A549 (cell line): ENCODE measurements around the gene S100A7A. TPM values are rescaled to one million over a fixed set of nuclear protein-coding genes. Genes with fewer than 3 reads are reported as not detected.
"Not testable (repeated sequence)": the region's sequence is repeated elsewhere in the genome, so short reads cannot be mapped to it uniquely, and the experiment has no call there.

Experiments used
- ATAC-seq, 2 experiments: fragments of 200-7000 bp in 1 of 2; fragments of >200 bp in 1 of 2; cut with Nextera tagmentation in 1 of 2; cut with Tn5 transposase in 1 of 2; 3 replicates each; pipeline versions ENCODE4 v1.8.0 to v1.9.1; 2018 to 2020; ENCODE audit warnings: mild to moderate bottlenecking in 1 of 2, moderate library complexity in 1 of 2
- CTCF ChIA-PET: fragments of 300-600 bp; sonication (Branson Sonifier 250); formaldehyde crosslinking; extraction: SDS; loops from one replicate; lab custom pipeline; 2021; ENCODE audit warnings: antibody characterized with exemption, inconsistent platforms; lab: Yijun Ruan, JAX
- POLR2A ChIA-PET: fragments of 350-600 bp; formaldehyde crosslinking; extraction: SDS; loops from one replicate; lab custom pipeline; 2021; ENCODE audit warnings: antibody characterized with exemption, inconsistent platforms; lab: Yijun Ruan, JAX
- DNase-seq, 2 experiments: peaks; one replicate each; pipeline versions ENCODE4 v3.0.0 to v3.0.0-alpha.2; 2011 to 2016; ENCODE audit warnings: low read depth in 1 of 2, low spot score in 1 of 2
- FAIRE-seq: peaks from 2 replicates; lab custom pipeline; 2011; peaks lifted over from hg19 to GRCh38; lab: Jason Lieb, UNC
- H3K27ac ChIP-seq, 2 experiments: fragments of >200 bp; sonication (Bioruptor Twin); formaldehyde crosslinking; 3 replicates each; pipeline ENCODE4 v1.5.1; 2016 to 2017
- H3K4me1 ChIP-seq: fragments of >200 bp; sonication (Bioruptor Twin); formaldehyde crosslinking; 3 replicates; pipeline ENCODE4 v1.6.1; 2016
- H3K4me2 ChIP-seq: fragments of >200 bp; sonication (Bioruptor Twin); formaldehyde crosslinking; 3 replicates; pipeline ENCODE4 v1.6.1; 2016
- H3K4me3 ChIP-seq: fragments of >200 bp; sonication (Bioruptor Twin); formaldehyde crosslinking; 3 replicates; pipeline ENCODE4 v1.5.1; 2016
- H3K9me3 ChIP-seq: fragments of >200 bp; sonication (Bioruptor Twin); formaldehyde crosslinking; 3 replicates; pipeline ENCODE4 v1.6.1; 2016
- ATOH8 ChIP-seq: fragments of 250-450 bp; sonication (Bioruptor Pico); IDR thresholded peaks from 2 replicates; pipeline ENCODE4 v1.5.0; 2020; ENCODE audit warnings: low read depth, mild to moderate bottlenecking, moderate library complexity
- BHLHE40 ChIP-seq: IDR thresholded peaks from 2 replicates; pipeline ENCODE4 v1.6.1; 2012; ENCODE audit warnings: low read depth, low read length, inconsistent platforms
- CBX2 ChIP-seq: fragments of 200-600 bp; sonication (generic); IDR thresholded peaks from 2 replicates; pipeline ENCODE4 v1.6.1; 2016; ENCODE audit warnings: low read depth, mild to moderate bottlenecking, borderline replicate concordance
- CEBPB ChIP-seq, 2 experiments: fragments of >200 bp in 1 of 2; sonication (Bioruptor Twin) in 1 of 2; formaldehyde crosslinking in 1 of 2; IDR thresholded peaks; 2 replicates each; pipeline ENCODE4 v1.6.1; 2012 to 2016
- CHD2 ChIP-seq: fragments of 150-350 bp; IDR thresholded peaks from 2 replicates; pipeline ENCODE4 v1.6.1; 2014; ENCODE audit warnings: low read length; ENCODE audit not compliant: partially characterized antibody
- CHD4 ChIP-seq: fragments of 200-600 bp; sonication (generic); IDR thresholded peaks from 2 replicates; pipeline ENCODE4 v1.6.1; 2016; ENCODE audit warnings: antibody characterized with exemption, mild to moderate bottlenecking, borderline replicate concordance
- EHF ChIP-seq: fragments of 250-450 bp; sonication (Bioruptor Pico); IDR thresholded peaks from 2 replicates; pipeline ENCODE4 v1.5.0; 2020; ENCODE audit warnings: mild to moderate bottlenecking
- EP300 ChIP-seq, 2 experiments: fragments of >200 bp; sonication (Bioruptor Twin); formaldehyde crosslinking; IDR thresholded peaks; 2 replicates in 1 of 2; 3 replicates in 1 of 2; pipeline ENCODE4 v1.6.1; 2016 to 2017
- ESRRA ChIP-seq: fragments of 150-350 bp; IDR thresholded peaks from 2 replicates; pipeline ENCODE4 v1.6.1; 2014; ENCODE audit warnings: mild to moderate bottlenecking, low read length, borderline replicate concordance
- FOSB ChIP-seq: fragments of 250-450 bp; sonication (Bioruptor Pico); IDR thresholded peaks from 2 replicates; pipeline ENCODE4 v1.5.0; 2020; ENCODE audit warnings: mild to moderate bottlenecking, moderate library complexity
- FOSL2 ChIP-seq, 2 experiments: fragments of 450-650 bp in 1 of 2; fragments of >200 bp in 1 of 2; sonication (Bioruptor Twin) in 1 of 2; formaldehyde crosslinking; IDR thresholded peaks; 2 replicates each; pipeline versions ENCODE4 v1.5.0 to v1.6.1; 2016 to 2020; ENCODE audit warnings: mild to moderate bottlenecking in 1 of 2, moderate library complexity in 1 of 2
- FOXS1 ChIP-seq: fragments of 250-450 bp; sonication (Bioruptor Pico); IDR thresholded peaks from 2 replicates; pipeline ENCODE4 v1.5.0; 2020; ENCODE audit warnings: mild to moderate bottlenecking, moderate library complexity
- HDAC2 ChIP-seq: fragments of 200-600 bp; sonication (generic); IDR thresholded peaks from 2 replicates; pipeline ENCODE4 v1.6.1; 2016
- HES2 ChIP-seq: fragments of >200 bp; sonication (Bioruptor Twin); formaldehyde crosslinking; IDR thresholded peaks from 2 replicates; pipeline ENCODE4 v1.6.1; 2016
- HEYL ChIP-seq: fragments of 250-450 bp; sonication (Bioruptor Pico); IDR thresholded peaks from 2 replicates; pipeline ENCODE4 v1.8.0; 2021; ENCODE audit warnings: mild to moderate bottlenecking, moderate library complexity
- HOXB13 ChIP-seq: fragments of 250-450 bp; sonication (Bioruptor Pico); IDR thresholded peaks from 2 replicates; pipeline ENCODE4 v1.5.0; 2020; ENCODE audit warnings: low read depth, mild to moderate bottlenecking, moderate library complexity
- HOXB5 ChIP-seq: fragments of 250-450 bp; sonication (Bioruptor Pico); IDR thresholded peaks from 2 replicates; pipeline ENCODE4 v1.5.0; 2020; ENCODE audit warnings: mild to moderate bottlenecking, moderate library complexity
- JUNB ChIP-seq: fragments of >200 bp; sonication (Bioruptor Twin); formaldehyde crosslinking; IDR thresholded peaks from 2 replicates; pipeline ENCODE4 v1.6.1; 2016
- KDM5A ChIP-seq: fragments of 200-600 bp; sonication (generic); IDR thresholded peaks from 2 replicates; pipeline ENCODE4 v1.6.1; 2016; ENCODE audit warnings: antibody characterized with exemption, mild to moderate bottlenecking
- MAX ChIP-seq: IDR thresholded peaks from 2 replicates; pipeline ENCODE4 v1.6.1; 2012
- MAZ ChIP-seq: fragments of 150-350 bp; IDR thresholded peaks from 2 replicates; pipeline ENCODE4 v1.6.1; 2014; ENCODE audit warnings: antibody characterized with exemption, low read depth, low read length, borderline replicate concordance
- POLR2A ChIP-seq: IDR thresholded peaks from 2 replicates; pipeline ENCODE4 v1.6.1; 2012; ENCODE audit warnings: mild to moderate bottlenecking, low read length
- POLR2AphosphoS2 ChIP-seq: conservative IDR thresholded peaks from 2 replicates; pipeline ENCODE4 v1.6.1; 2012; ENCODE audit warnings: low read length, improper control_type of control experiment, inconsistent platforms
- RAD21 ChIP-seq, 2 experiments: fragments of >200 bp in 1 of 2; sonication (Bioruptor Twin) in 1 of 2; formaldehyde crosslinking in 1 of 2; IDR thresholded peaks in 1 of 2; conservative IDR thresholded peaks in 1 of 2; 2 replicates in 1 of 2; 3 replicates in 1 of 2; pipeline ENCODE4 v1.6.1; 2012 to 2018; ENCODE audit warnings: inconsistent platforms in 1 of 2
- RNF2 ChIP-seq: fragments of 200-600 bp; sonication (generic); IDR thresholded peaks from 2 replicates; pipeline ENCODE4 v1.6.1; 2016; ENCODE audit warnings: low read depth, mild to moderate bottlenecking, antibody characterized with exemption, moderate library complexity, borderline replicate concordance
- TP53 ChIP-seq: fragments of 250-450 bp; sonication (Bioruptor Pico); IDR thresholded peaks from 2 replicates; pipeline ENCODE4 v1.5.0; 2021; ENCODE audit warnings: mild to moderate bottlenecking, moderate library complexity
- USF2 ChIP-seq: fragments of 450-650 bp; IDR thresholded peaks from 2 replicates; pipeline ENCODE4 v1.6.1; 2014; ENCODE audit warnings: antibody characterized with exemption
- WGBS: methylation state at CpG from one replicate; pipeline ENCODE4 v1.1.6; 2017; ENCODE audit errors: missing lambda C conversion rate; 5-methylcytosine and 5-hydroxymethylcytosine counted together
- polyA plus RNA-seq, 4 experiments: library from polyadenylated mRNA; depleted of rRNA in 3 of 4; stranded (reverse); fragments of >200 nt; fragmentation: RNase III in 1 of 4; extraction: RNeasy Plus Mini Kit Qiagen cat#74134 plus additional on column Dnase treatment in 1 of 4; gene quantifications; 2 replicates in 3 of 4; 3 replicates in 1 of 4; pipeline ENCODE4 v1.2.3, GENCODE V29; 2011 to 2017

Gene S100A7A
- polyA plus RNA-seq, 2 of the 4 experiments (the other 2 are of a cell fraction): not detected

- H3K9me3 ChIP-seq, H3K4me3 ChIP-seq, H3K27ac ChIP-seq, ATAC-seq, H3K4me2 ChIP-seq, FAIRE-seq, POLR2A ChIA-PET, DNase-seq: not testable (repeated sequence)
- 0 out of 2 replicates have a peak, but pooled peaks have one; percentile 6 for TF ChIP-seq RNF2
- CTCF ChIA-PET: interaction anchor here (1.5 kb wide), 1 partner anchor 46 kb away, joined by 4 read pairs; no protein-coding TSS in a partner anchor
- peaks cover 11% of the 10 kb centered on the region; the same call in 2 of the 3 replicates for H3K4me1 ChIP-seq
- WGBS: 36% methylated on average over 4 of the region's 4 CpGs
Observed at GRCh38 chr1:153448851-153449250, 32.5 kb downstream of the S100A7A start.

- no peak for ATAC-seq
- Histone ChIP-seq H3K9me3 (no peaks in the 10 kb centered on the region), H3K4me3 (no peak overlapping the region), H3K4me2 (no peak overlapping the region), H3K4me1 (no peaks in the 10 kb centered on the region)
- CTCF ChIA-PET: interaction anchor here (0.6 to 3.3 kb wide), 5 partner anchors 10 to 110 kb away, joined by 3 to 15 read pairs (median 3); no protein-coding TSS in a partner anchor
- no peak for TF ChIP-seq MAZ
- no peak for TF ChIP-seq CEBPB (IDR thresholded peaks at IDR 0.05)
- TF ChIP-seq CBX2: no peak
- no peak for TF ChIP-seq FOSL2 (IDR thresholded peaks at IDR 0.05)
- no peak for TF ChIP-seq FOSL2 (CRISPR knock-in tag; IDR thresholded peaks at IDR 0.05)
- TF ChIP-seq CHD4: no peak
- TF ChIP-seq TP53: no peak
- TF ChIP-seq, all 56 proteins: peak for 0
- FAIRE-seq (no peak), DNase-seq (no peak)
- POLR2A ChIA-PET: no interaction called here
- WGBS: 3% methylated on average over 1 of the region's 1 CpG
- H3K27ac ChIP-seq: no peak overlapping the region
Observed at GRCh38 chr1:153456396-153456795, 40.1 kb downstream of the S100A7A start.

GRCh38 chr1:153459655-153460054 is 43.3 kb downstream of the S100A7A start:
- Histone ChIP-seq H3K4me1 (no peaks in the 10 kb centered on the region), H3K4me2 (no peak overlapping the region), H3K9me3 (no peaks in the 10 kb centered on the region), H3K27ac (no peak overlapping the region), H3K4me3 (no peak overlapping the region)
- WGBS: 27% methylated on average over 2 of the region's 2 CpGs
- DNase-seq (no peak), FAIRE-seq (no peak), ATAC-seq (no peak)
- POLR2A ChIA-PET: no interaction called here
- CTCF ChIA-PET: interaction anchor here (0.8 to 2.0 kb wide), 4 partner anchors 21 to 107 kb away, joined by 3 to 10 read pairs (median 4); no protein-coding TSS in a partner anchor
- no peak for TF ChIP-seq HEYL (CRISPR knock-in tag)
- TF ChIP-seq CBX2: no peak
- no peak for TF ChIP-seq HDAC2
- no peak for TF ChIP-seq ESRRA
- no peak for TF ChIP-seq FOSB
- TF ChIP-seq EHF (CRISPR knock-in tag): no peak
- no peak for TF ChIP-seq RAD21 (conservative IDR thresholded peaks at IDR 0.05 in 1 of 2, IDR thresholded peaks at IDR 0.05 in 1 of 2)
- TF ChIP-seq USF2: no peak
- no peak for TF ChIP-seq EP300 (IDR thresholded peaks at IDR 0.05)
- TF ChIP-seq MAZ: no peak
- no peak for TF ChIP-seq HOXB13 (CRISPR knock-in tag)
- TF ChIP-seq MAX: no peak
- TF ChIP-seq KDM5A: no peak
- TF ChIP-seq POLR2A: no peak
- no peak for TF ChIP-seq FOXS1 (CRISPR knock-in tag)
- TF ChIP-seq CHD2: no peak

GRCh38 chr1:153460551-153460950 is 44.2 kb downstream of the S100A7A start, which contains the start of gene S100A7:
Gene S100A7, minus strand, starts transcription at chr1:153460651. Its CDS starts 1,638 bp downstream, at chr1:153459013.
- no peaks in the 10 kb centered on the region for H3K4me1 ChIP-seq
- no peak within 1 kb of the TSS for H3K4me2 ChIP-seq
- no peak for DNase-seq
- FAIRE-seq: no peak
- no peak within 1 kb of the TSS for H3K4me3 ChIP-seq
- POLR2A ChIA-PET: no interaction called here
- WGBS: 17% methylated on average over 4 of the region's 4 CpGs
- CTCF ChIA-PET: interaction anchor here (0.8 to 1.8 kb wide), 2 partner anchors 22 to 108 kb away, joined by 3 to 6 read pairs; no protein-coding TSS in a partner anchor
- ATAC-seq: no peak
- H3K27ac ChIP-seq: no peak within 1 kb of the TSS
- no peaks in the 10 kb centered on the region for H3K9me3 ChIP-seq
- no peak for TF ChIP-seq CBX2
- no peak for TF ChIP-seq POLR2AphosphoS2
- TF ChIP-seq RNF2: no peak
- TF ChIP-seq BHLHE40: no peak
- no peak for TF ChIP-seq FOXS1 (CRISPR knock-in tag)
- no peak for TF ChIP-seq ATOH8 (CRISPR knock-in tag)
- no peak for TF ChIP-seq HOXB5 (CRISPR knock-in tag)
- no peak for TF ChIP-seq JUNB
- no peak for TF ChIP-seq HES2
